Brain pericyte (primary cell): ENCODE data around the gene ADAMTS17.

ENCODE experiments used
- DNase-seq: peaks from one replicate; pipeline ENCODE4 v3.0.0-alpha.2; 2012; ENCODE audit warnings: low read depth, low spot score

The ADAMTS17 gene

DNA sequence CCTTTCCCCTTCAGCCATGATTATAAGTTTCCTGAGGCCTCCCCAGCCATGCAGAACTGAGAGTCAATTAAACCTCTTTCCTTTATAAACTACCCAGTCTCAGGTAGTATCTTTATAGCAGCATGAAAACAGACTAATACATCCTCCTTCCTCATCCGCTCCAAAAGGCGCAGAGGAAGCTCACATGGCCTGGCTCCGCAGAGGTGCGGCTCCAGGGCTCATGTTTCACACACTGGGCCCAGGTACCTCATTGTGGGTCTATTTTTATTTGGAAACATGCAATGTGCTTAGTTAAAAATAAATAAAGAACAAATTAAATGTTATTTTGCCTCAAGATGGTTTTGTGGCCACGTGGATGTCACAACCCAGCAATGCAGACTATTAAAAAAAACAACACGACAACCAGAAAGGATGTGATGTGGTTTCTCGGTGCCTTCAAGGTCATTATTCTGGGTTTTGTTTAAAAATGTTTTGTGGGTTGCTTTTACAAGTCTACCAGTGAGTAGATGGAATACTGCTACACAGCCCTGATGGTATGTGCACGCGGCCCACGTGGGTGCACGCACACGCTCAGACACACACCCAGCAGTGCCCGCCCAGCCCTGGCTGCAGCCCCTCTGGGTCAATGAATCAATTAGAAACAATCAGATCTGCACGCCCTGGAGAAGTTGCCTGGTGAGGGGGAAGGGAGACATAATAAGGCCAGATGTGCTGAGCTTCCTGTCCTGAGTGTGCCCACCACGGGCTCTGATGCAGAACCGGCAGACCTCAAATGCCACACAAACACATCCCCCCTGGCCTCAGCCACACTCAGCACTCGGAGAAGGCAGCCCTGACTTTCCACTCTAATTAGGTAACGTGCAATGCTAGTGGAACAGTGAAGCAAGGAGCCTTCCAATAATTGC is 140.1 kb downstream of the ADAMTS17 start:
- DNase-seq = no peak

DNA sequence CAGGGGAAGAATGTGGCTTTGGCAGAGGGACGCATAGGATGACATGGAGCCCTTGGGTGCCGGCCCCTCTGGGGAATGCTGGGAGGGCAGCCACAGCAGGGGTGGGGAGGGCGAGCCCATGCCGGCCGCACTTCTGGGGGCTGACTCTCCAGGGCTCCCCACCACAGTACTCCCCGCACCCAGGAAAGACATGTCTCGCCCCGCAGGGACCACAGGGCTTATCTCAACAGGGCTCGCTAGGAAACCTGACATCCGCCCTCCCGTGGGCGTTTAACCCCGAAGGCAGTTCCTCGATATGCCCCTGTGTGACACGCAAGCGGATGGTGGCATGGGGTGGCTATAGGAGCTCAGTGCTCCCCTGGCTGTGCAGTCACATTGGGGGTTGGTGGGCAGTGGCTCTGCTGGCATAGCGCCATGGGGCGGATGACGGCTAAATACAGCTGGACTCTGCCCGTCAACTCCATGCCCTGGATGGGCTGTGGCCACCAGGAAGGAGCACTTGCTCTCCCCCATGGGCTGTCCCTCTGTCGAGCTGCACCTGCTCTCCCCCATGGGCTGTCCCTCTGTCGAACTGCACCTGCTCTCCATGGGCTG is 141.4 kb downstream of the ADAMTS17 start:
- no peak for DNase-seq

DNA sequence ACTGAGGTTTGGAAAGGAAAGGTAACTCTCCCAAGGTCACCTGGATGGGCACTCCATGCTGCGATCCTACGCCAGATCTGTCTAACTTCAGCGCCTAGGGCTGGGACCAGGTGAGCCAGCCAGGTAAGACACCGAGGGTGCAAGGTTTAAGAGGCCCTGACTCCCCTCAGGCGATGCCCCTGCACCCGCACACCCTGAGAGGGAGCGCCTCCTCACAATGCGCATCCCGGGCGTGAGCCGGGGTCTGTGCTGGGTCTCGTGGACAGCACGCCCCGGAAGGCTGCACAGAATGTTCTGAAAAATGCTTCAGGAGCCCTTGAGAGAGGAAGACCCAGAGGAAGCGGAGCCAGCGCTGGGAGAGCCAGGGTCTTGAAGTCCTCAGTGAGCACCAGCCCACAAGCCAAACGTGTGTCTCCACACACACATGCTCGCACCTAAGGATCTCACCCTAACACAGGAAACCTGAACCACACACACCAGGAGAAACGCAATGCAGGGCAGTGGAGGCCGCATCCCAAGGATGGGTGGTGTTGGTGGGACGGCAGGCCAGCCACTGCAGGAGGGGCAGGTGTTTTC is 142.0 kb downstream of the ADAMTS17 start:
- DNase-seq = no peak

DNA sequence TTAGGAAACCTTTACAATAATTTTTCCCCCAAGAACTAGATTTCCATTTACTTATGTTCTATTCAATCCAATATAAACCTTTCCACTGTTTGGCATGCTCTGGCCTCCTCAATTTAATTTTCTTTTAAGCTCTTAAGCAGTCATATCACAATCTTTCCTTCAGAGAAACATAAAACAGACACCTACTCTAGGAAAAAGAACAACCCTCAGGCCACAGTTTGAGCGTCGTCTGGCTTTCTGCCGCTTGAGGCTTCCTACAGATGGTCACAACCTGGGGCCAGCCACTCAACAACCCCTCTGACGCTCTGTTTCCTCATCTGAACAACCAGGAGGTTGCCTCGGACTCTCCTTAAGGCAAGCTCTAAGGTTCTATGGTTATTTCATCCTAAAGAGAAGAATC is 143.3 kb downstream of the ADAMTS17 start:
- no peak for DNase-seq

DNA sequence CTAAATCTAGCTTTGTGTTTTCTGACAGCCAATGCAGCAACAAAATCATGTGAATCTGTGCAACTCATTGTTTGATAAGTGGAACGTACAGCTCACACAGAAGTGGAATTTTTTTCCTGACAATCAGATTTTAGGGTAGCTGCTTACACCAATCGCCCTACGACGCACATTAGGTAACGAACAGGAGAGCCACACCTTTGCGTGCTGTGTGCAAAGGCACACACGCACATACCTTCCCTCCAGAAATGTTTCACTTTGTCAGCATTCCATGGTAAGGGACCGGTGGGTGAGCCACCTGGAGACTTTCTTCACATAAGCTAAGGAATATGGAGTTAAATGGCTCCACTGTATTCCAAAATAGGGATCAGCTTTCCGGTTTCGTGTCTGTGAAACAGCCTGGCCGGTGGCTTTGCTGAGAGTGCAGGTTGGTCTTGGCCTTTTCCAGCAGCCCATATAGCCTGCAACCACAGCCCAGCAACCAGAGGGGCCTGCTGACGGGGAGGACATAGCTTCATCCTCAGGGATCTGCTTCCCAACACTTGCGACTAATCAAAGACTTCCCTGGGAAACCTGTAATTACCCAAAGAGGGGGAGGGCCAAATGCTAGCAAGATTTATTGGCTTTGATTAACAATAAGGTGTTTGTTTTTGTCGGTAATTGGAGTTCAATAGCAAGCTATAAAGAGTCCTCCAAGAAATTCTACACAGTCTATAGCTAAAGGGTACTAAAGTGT is 145.3 kb downstream of the ADAMTS17 start:
- DNase-seq = no peak

DNA sequence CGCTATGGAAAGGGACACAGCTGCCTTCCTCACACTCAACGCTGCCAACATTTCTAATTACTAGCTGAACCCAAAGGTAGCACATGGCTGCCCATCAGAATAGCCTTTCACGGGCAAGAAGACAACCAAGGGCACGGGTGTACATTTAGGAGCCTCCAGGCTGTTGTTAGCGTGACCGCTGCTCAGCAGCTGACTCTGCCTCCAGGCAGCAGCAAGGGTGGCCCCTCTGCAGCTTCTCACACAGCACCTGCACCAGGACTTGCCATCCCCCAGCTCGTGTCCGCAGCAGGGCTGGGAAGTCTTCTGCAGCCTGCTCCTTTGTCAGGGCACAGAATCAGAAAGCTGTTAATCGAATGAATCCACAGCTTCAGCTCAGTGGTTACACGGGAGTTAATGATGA is 146.8 kb downstream of the ADAMTS17 start:
- no peak for DNase-seq

DNA sequence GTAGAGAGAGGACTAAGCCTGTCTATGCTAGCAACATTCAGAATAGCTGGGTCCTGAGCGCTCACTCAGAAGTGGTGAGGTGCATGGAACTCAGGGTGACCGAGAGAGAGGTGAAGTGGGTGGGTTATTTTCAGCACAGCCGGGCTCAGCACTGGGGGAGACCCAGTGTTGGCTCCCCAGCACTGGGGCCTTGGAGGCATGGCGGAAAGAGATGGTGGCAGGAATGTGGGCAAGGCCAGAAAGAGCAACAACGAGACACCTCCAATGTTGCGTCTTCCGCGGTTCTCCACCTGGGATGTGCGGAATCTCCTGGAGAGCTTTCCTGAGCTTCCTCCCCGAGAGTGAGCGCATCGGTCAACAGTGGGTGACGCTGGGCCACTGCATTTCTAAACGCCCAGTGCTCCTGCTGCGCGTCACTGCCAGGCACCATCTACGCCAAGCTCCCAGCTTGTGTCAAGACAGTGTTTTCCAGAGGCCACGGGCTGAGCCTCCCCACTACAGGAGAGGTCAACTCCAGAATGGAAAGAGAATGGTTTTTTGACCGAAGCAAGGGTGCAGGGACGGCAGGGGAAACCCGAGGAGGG is 148.4 kb downstream of the ADAMTS17 start:
- no peak for DNase-seq

DNA sequence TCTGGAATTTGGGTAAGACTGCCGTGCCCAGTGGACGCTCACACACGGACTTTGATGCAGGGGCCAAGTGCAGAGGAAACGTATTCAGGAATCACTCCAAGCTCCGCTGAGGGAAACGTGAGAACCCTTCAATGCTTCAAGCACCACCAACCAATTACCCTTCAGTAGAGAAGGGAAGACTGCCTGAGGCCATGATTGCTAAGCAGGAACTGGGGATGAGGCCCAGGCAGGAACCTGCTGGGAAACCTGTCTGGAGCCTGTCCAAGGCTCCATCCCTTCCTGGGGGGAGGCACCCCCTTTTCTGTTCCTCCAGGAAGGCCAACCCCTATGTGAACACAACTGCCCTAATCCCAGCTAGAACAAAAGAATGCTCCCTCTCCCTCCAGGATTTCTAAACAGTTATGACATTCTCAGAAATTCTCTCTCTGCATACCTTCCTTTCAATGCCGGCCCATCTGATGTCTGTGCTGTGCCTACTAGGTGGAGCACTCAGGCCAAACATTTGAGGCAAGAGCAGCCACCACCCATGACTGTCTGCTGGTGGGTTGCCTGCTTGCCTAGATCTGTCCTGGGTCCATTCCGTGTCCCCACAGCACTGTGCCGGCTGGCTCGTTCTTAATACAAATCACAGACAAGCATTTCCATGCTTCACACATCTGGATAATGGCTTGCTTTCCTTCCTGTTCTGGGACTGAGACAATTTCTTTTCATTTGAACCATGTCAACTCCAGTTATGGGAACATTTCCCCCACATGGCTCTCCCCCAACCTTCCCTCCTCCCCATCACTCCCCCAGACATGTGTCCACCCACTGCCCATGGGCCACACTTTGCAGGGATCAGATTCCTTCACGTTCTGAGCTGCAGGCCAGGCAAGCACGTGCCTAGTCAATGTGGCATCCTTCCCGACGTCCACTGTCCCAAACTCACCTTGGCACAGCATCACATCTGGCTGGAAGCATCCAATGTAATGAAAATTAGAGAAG is 149.4 kb downstream of the ADAMTS17 start:
- DNase-seq = no peak

DNA sequence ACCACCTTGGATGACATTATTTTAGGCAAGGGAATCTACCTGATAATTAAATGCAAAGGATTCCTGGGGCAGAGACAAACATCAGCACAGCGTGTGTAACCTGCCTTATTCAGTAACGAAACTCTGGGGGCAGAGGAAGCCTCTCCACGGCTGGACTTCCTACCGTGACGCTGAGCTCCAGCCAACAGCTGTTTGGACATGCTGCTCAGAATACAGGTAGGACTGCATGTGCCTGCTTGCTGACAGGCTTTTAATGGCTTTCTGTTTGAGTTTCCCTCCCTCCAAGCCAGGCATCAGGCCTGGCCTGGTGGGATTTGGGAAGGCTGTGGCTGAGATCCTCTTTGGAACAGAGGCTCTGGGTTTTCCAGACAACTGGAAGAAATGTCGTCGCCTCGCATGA is 150.6 kb downstream of the ADAMTS17 start:
- no peak for DNase-seq

DNA sequence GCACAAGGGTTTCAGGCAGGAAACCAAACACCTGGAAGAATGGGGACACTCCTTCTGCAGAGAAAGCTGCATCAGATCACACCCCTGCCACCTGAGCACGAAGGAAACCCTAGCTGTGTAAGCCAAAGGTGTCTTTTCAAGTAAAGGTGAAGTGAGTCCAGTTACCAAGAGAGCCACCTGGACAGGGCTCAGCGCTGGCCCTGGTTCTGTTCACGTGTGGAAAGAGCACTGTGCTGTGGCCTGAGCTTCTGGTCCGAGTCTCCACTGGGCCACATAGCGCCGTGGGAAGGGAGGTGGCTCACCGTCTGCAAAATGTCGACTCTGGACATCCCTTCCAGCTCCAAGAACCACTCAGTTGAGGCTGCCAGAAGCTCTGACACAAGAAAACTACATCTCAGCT is 151.1 kb downstream of the ADAMTS17 start:
- no peak for DNase-seq

DNA sequence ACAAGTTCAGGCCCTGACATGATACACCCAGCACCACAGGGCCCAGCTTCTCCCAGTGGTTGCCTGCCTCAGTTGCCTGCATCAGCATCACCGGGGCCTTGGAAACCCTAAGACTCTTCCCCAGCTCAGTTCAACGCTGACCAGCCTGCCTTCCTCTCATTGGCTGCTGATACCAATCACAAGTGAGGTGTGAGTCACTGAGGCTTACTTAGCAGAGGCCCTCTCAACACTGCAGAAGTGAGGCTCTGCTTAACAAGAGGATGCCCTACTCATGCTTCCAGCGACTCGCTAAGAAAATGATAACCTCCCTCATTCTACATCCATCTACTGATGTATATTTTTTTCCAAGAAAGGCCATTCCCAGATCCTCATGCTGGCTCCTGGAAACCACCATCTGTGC is 151.9 kb downstream of the ADAMTS17 start:
- no peak for DNase-seq

DNA sequence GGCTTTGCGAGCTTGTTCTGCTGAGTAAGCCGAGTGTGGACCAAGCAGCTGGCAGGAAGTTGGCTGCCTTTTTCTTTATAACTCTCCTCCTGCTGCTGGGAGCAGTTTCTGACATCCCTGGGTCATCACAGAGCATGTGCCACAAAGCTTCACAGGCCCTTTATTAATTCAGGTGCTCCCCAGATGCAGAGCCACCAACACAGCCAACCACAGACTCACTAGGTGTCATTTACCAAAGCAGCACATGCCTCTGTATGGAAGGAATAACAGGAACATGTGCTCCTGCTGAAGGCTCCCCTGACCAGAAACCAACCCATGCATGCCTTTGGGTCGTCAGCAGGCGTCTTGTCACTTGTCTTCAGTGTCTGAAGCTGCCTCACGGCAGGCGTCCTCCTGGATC is 152.5 kb downstream of the ADAMTS17 start:
- DNase-seq = no peak

DNA sequence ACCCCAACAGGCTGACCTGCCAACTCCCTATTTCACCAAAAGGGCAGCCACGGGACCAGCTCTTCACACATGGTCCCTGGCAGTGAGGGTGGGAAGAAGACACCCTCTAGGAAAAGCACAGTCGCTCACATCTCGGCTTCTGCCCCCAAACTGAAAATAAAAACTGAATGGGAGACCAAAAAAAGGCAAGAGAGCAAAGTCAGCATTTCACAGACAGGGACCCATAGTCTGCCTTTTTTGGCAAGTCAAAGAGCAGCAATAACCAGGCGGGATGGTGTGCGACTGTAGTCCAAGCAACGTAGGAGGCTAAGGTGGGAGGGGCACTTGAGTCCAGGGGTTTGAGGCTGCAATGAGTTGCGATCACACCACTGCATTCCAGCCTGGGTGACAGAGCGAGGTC is 154.1 kb downstream of the ADAMTS17 start:
- DNase-seq = no peak

DNA sequence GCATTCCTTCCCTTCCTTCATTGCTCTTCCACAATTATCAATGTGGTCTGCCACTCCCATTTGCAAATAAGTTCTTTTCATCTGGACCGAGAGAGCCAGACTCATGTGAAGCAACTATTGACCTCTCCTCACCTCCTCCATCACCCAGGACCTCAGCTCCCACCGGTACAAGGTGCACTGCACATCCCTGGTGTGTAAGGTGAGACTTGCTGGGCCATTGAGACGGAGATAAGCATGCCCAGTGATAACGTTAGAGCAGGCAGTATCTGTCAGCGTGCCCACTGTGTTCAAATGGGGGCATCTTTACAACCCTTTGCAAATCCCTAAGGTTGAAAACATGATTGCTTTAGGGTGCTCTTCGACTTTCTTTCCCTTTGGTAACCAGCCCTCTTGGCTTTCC is 154.8 kb downstream of the ADAMTS17 start:
- no peak for DNase-seq

DNA sequence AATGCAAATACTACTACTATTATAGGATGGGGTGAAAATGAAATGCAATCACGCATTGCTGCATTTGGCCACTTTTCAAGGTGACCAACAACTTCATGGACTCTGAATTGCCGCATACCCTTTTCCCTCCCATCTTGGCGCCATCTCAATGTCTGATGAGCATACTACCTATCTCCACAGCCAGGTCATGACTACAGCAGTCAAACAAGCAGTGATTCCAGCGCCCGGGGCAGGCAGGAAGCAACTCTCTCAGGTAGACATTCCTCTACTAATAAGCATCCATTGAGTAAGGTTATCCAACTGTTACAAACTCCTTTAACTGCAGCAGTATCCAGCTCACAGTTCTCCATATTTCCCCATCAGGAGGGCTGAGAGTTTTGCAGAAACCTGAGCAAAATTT is 155.4 kb downstream of the ADAMTS17 start:
- DNase-seq = no peak

DNA sequence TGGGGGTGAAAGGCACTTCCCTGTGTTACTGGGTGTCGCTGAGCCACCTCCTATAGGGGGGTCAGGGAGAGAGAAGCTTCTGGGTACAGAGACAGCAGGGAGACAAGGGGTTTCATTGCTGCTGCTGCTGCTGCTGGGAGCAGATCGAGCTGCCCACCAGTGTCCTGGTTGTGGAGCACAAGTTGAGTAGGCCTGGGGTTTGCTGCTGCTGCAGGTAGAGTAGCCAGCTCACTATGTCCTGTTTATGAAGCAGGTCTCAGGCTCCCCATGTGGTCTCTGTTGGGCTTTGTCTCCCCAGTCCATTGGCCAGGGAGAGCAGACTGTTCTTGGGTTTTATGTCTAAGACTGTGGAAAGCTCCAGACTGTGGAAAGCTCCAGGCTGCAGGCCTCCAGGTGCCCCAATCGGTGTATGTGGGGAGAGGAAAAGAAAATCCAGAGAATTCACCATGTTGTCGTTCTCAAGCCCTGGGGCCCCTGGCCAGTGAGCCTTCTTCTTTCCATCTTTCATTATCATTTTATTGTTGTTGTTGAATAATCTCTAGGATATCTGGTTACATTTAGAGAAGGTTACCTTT is 157.8 kb downstream of the ADAMTS17 start:
- DNase-seq = no peak

DNA sequence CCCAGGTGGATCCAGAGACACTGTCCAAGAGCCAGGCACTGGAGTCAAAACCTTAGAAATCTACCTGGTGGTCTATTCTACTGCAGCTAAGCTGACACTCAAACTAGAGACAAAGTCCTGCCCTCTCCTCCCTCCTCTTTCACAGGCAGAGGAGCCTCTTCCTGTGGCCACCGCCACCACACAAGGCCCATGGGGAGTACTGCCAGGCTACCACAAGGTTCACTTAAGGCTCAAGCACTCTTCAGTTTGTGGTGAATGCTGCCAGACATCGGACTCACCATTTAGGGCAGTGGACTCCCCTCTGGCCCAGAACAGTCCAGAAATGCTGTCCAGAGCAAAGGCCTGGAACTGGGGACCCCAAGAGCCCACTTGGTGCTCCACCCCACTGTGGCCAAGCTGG is 160.9 kb downstream of the ADAMTS17 start:
- no peak for DNase-seq

DNA sequence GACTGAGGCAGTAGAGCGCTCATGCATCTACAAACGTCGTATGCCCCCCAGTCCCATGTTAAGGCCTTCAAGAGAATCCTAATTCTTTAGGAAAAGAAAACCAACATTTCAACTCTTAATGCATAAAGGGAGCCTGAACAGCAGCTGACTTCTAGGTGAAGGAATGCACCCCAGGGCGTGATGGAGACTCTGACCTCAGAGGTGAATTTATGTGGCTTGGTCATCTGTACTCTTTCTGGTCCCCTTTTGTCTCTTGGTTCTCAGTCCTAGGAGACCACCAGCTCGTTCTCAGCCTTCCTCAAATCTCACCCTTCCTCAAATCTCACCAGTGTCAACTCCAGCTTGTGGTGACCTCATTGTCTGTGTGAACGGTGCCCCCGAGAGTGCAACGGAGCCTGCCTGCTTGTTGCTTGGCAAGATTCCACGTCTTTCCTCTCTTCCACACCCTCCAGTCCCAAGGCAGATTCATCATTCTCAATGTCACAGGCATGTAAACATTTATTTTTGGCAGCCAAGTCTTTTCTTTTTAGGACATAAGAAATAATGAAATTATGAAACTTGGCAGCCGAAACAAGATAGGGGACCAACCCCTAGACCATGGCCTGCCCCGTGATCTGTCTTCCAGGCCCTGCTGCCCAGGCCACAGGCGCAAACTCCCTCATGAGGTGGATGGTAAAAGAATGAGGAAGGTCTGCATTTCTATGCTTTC is 166.2 kb downstream of the ADAMTS17 start:
- DNase-seq = no peak

DNA sequence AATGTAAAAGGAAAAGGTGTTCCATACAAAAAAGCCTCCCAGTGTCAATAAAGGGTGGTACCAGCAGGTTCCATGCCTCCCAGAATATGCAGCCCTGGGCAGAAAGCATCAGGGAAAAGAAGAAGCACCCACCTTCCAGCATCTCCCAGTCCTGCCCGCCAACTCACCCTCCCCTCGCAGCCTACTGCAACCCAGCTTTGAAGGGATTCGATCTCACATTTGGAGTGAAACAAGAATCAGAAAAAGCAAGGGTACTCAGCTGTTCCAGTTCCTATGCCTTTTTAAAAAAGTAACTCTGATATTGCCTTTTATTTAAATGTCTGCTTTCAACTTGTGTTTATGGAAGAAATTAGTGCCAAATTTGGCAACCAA is 166.9 kb downstream of the ADAMTS17 start:
- DNase-seq = no peak
